B cell (primary cell): ENCODE data around the gene TMUB2. TPM values are rescaled to one million over a fixed set of nuclear protein-coding genes. Genes with fewer than 3 reads are reported as not detected.

Experiments used
- ATAC-seq: fragments of 200-7000 bp; cut with Tn5 transposase; one replicate; pipeline ENCODE4 v1.10.0; 2021; ENCODE audit warnings: low read depth, mild to moderate bottlenecking, moderate number of reproducible peaks, moderate library complexity
- CTCF ChIA-PET: fragments of 350-600 bp; sonication (Branson Sonifier 250); formaldehyde crosslinking; loops from one replicate; lab custom pipeline; 2021; ENCODE audit warnings: antibody characterized with exemption, inconsistent platforms; lab: Charles Lee
- POLR2A ChIA-PET: fragments of 350-600 bp; sonication (Branson Sonifier 250); formaldehyde crosslinking; loops from one replicate; lab custom pipeline; 2021; ENCODE audit warnings: antibody characterized with exemption; lab: Charles Lee
- DNase-seq: peaks from one replicate; pipeline ENCODE4 v3.0.0; 2013
- H2AFZ ChIP-seq: 2 replicates; pipeline ENCODE4 v1.6.1; 2012; ENCODE audit warnings: mild to moderate bottlenecking, low read depth, low read length; ENCODE audit not compliant: insufficient read depth, poor library complexity, severe bottlenecking
- H3K27ac ChIP-seq, 2 donors: 1 replicate in 1 of 2; 2 replicates in 1 of 2; pipeline ENCODE4 v1.5.1; 2012 to 2013; ENCODE audit warnings: low read length in 2 of 2, mild to moderate bottlenecking in 2 of 2, moderate library complexity in 1 of 2
- H3K27me3 ChIP-seq, 4 experiments: fragments of 200-600 bp in 1 of 4; sonication (generic) in 1 of 4; replicated peaks in 1 of 4; 1 replicate in 2 of 4; 2 replicates in 2 of 4; pipeline versions ENCODE4 v1.6.1 to v1.7.0; 2013 to 2016; ENCODE audit warnings: low read length in 3 of 4, mild to moderate bottlenecking in 2 of 4, mixed read lengths in 1 of 4, moderate library complexity in 1 of 4; ENCODE audit not compliant: insufficient read depth in 4 of 4, control insufficient read depth in 3 of 4; ENCODE audit errors: control extremely low read depth in 1 of 4
- H3K36me3 ChIP-seq, 2 experiments: replicated peaks in 1 of 2; 1 replicate in 1 of 2; 2 replicates in 1 of 2; pipeline versions ENCODE4 v1.6.1 to v1.7.1; 2013; ENCODE audit warnings: low read length in 1 of 2; ENCODE audit not compliant: insufficient read depth in 2 of 2, control insufficient read depth in 1 of 2; ENCODE audit errors: control extremely low read depth in 1 of 2, extremely low read depth in 1 of 2
- H3K4me1 ChIP-seq, 2 donors: fragments of 200-600 bp in 1 of 2; sonication (generic) in 1 of 2; 1 replicate in 1 of 2; 2 replicates in 1 of 2; pipeline versions ENCODE4 v1.5.1 to v1.6.1; 2013 to 2017; ENCODE audit warnings: low read length in 2 of 2; ENCODE audit not compliant: control insufficient read depth in 2 of 2, insufficient read depth in 2 of 2
- H3K4me2 ChIP-seq: replicated peaks from 2 replicates; pipeline ENCODE3; 2012; ENCODE audit warnings: mild to moderate bottlenecking, low read depth, low read length; ENCODE audit not compliant: poor library complexity, severe bottlenecking
- H3K4me3 ChIP-seq, 5 experiments: fragments of 200-600 bp in 1 of 5; sonication (generic) in 1 of 5; 1 replicate in 3 of 5; 2 replicates in 2 of 5; pipeline versions ENCODE4 v1.5.1 to v1.7.0; 2011 to 2016; ENCODE audit warnings: low read length in 4 of 5, mild to moderate bottlenecking in 4 of 5, low read depth in 2 of 5, control low read depth in 1 of 5, moderate library complexity in 1 of 5; ENCODE audit not compliant: insufficient read depth in 1 of 5; ENCODE audit errors: control extremely low read depth in 1 of 5, extremely low read depth in 1 of 5
- H3K79me2 ChIP-seq: fragments of 200-600 bp; sonication (generic); one replicate; pipeline ENCODE4 v1.6.0; 2016; ENCODE audit warnings: low read length; ENCODE audit not compliant: control insufficient read depth, insufficient read depth
- H3K9ac ChIP-seq: fragments of 200-600 bp; sonication (generic); 2 replicates; pipeline ENCODE4 v1.6.1; 2017; ENCODE audit warnings: mild to moderate bottlenecking, low read length, moderate library complexity
- H3K9me3 ChIP-seq, 3 donors: one replicate each; pipeline versions ENCODE4 v1.6.1 to v1.7.1; 2013; ENCODE audit warnings: low read length in 2 of 3; ENCODE audit not compliant: control insufficient read depth in 2 of 3, insufficient read depth in 1 of 3; ENCODE audit errors: control extremely low read depth in 1 of 3
- H4K20me1 ChIP-seq: 2 replicates; pipeline ENCODE4 v1.6.0; 2012; ENCODE audit warnings: mild to moderate bottlenecking, low read length; ENCODE audit not compliant: insufficient read depth, control insufficient read depth, poor library complexity, severe bottlenecking
- H3K27ac Mint-ChIP-seq: one replicate; pipeline ENCODE4 v1.8.0; 2021; ENCODE audit warnings: mixed read lengths
- H3K27me3 Mint-ChIP-seq: one replicate; pipeline ENCODE4 v1.8.0; 2021; ENCODE audit warnings: mixed read lengths
- H3K4me1 Mint-ChIP-seq: one replicate; pipeline ENCODE4 v1.8.0; 2021; ENCODE audit warnings: mixed read lengths
- H3K4me3 Mint-ChIP-seq: one replicate; pipeline ENCODE4 v1.8.0; 2021; ENCODE audit warnings: mixed read lengths
- H3K9me3 Mint-ChIP-seq: one replicate; pipeline ENCODE4 v1.8.0; 2022; ENCODE audit warnings: mixed read lengths; ENCODE audit not compliant: insufficient read depth
- EZH2 ChIP-seq: IDR thresholded peaks from 2 replicates; pipeline ENCODE4 v1.6.1; 2012; ENCODE audit warnings: borderline replicate concordance, low read depth, mild to moderate bottlenecking, moderate library complexity, low read length; ENCODE audit not compliant: insufficient read depth, poor library complexity, severe bottlenecking
- WGBS: methylation state at CpG from one replicate; pipeline ENCODE4 v1.1.5; 2013; ENCODE audit warnings: missing lambda C conversion rate; ENCODE audit not compliant: insufficient coverage; 5-methylcytosine and 5-hydroxymethylcytosine counted together
- intact Hi-C: fragments of 100-400 bp; cut with micrococcal nuclease; formaldehyde crosslinking; loops from one replicate; pipeline ENCODE4 v1.10.0; 2022
- polyA plus RNA-seq: library from polyadenylated mRNA; depleted of rRNA; stranded (reverse); fragments of >200 nt; gene quantifications from 2 replicates; pipeline ENCODE4 v1.2.3, GENCODE V29; 2012
- total RNA-seq, 2 donors: library from RNA; stranded (reverse); fragments of 120-200 nt in 1 of 2; gene quantifications; 1 replicate in 1 of 2; 2 replicates in 1 of 2; pipeline versions ENCODE4 v1.2.3 to v1.2.4, GENCODE V29; 2013 to 2022
- TF ChIP-seq, protein P1 (sequence below): fragments of 200-600 bp; IDR thresholded peaks from one replicate; pipeline ENCODE4 v1.8.0; 2022; ENCODE audit warnings: antibody characterized with exemption, mild to moderate bottlenecking

Gene TMUB2
- total and polyA plus RNA-seq, 2 donors (not counting 1 experiment from before 2014, with no cell fraction given) = 52.3 to 114 TPM

DNA sequence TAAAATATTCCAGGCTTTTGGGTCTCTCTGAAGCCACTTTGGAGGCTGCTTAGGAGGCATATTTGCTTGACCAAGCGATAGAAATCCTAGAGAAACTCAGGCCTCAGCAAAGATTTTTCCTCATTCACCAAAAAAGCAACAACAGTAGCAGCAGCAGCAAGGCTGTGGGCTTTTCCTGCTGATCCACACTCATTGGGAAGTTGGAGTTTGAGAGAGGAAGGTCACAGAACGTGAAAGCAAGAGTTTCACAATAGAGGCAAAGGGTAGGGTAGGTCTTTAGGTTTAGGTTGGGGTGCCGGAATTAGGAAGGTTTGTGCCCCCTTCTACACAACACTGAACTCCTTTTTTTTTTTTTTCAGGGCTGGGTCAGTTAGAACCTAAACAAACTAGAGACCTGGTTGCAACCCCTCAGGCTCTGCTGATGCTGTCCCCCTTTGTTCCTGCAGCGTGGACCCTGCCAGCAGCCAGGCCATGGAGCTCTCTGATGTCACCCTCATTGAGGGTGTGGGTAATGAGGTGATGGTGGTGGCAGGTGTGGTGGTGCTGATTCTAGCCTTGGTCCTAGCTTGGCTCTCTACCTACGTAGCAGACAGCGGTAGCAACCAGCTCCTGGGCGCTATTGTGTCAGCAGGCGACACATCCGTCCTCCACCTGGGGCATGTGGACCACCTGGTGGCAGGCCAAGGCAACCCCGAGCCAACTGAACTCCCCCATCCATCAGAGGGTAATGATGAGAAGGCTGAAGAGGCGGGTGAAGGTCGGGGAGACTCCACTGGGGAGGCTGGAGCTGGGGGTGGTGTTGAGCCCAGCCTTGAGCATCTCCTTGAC, 2.0 kb downstream of the TMUB2 start:
- H3K27ac Mint-ChIP-seq = peak overlapping the region; percentile 100
- H2AFZ ChIP-seq = no peak overlapping the region
- H3K27me3 ChIP-seq = no peaks in the 10 kb centered on the region
- H3K36me3 ChIP-seq = peaks cover 0 to 33% of the 10 kb centered on the region in 2 experiments
- peaks cover 22 to 26% of the 10 kb centered on the region in 2 donors for H3K4me1 ChIP-seq
- TF ChIP-seq, protein P1, sequence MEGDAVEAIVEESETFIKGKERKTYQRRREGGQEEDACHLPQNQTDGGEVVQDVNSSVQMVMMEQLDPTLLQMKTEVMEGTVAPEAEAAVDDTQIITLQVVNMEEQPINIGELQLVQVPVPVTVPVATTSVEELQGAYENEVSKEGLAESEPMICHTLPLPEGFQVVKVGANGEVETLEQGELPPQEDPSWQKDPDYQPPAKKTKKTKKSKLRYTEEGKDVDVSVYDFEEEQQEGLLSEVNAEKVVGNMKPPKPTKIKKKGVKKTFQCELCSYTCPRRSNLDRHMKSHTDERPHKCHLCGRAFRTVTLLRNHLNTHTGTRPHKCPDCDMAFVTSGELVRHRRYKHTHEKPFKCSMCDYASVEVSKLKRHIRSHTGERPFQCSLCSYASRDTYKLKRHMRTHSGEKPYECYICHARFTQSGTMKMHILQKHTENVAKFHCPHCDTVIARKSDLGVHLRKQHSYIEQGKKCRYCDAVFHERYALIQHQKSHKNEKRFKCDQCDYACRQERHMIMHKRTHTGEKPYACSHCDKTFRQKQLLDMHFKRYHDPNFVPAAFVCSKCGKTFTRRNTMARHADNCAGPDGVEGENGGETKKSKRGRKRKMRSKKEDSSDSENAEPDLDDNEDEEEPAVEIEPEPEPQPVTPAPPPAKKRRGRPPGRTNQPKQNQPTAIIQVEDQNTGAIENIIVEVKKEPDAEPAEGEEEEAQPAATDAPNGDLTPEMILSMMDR = no peak
- no peak for TF ChIP-seq EZH2
- peaks cover 34% of the 10 kb centered on the region for H3K4me1 Mint-ChIP-seq
- no peak overlapping the region for H3K9ac ChIP-seq
- H4K20me1 ChIP-seq = peaks cover 39% of the 10 kb centered on the region
- POLR2A ChIA-PET = interaction anchor here (0.9 kb wide), 1 partner anchor 11 kb away, joined by 12 read pairs; the partner anchor contains the start of gene ATXN7L3
- H3K9me3 Mint-ChIP-seq = no peaks in the 10 kb centered on the region
- DNase-seq (no peak), ATAC-seq (no peak)
- H3K27ac ChIP-seq = peak overlapping the region in 1 of 2 donors; percentile 97
- peaks cover 52% of the 10 kb centered on the region for H3K79me2 ChIP-seq
- peak overlapping the region; percentile 98 for H3K4me3 Mint-ChIP-seq
- CTCF ChIA-PET = interaction anchor here (1.0 to 1.4 kb wide), 4 partner anchors 9 to 47 kb away, joined by 4 to 5 read pairs (median 4); partner anchors contain the start of gene HROB
- H3K4me3 ChIP-seq = no peak overlapping the region
- H3K27me3 Mint-ChIP-seq = no peaks in the 10 kb centered on the region
- H3K9me3 ChIP-seq = no peaks in the 10 kb centered on the region
- WGBS = 93% methylated on average over 3 of the region's 12 CpGs
- peak overlapping the region; percentile 88 for H3K4me2 ChIP-seq
- intact Hi-C loops = no loop called here

DNA sequence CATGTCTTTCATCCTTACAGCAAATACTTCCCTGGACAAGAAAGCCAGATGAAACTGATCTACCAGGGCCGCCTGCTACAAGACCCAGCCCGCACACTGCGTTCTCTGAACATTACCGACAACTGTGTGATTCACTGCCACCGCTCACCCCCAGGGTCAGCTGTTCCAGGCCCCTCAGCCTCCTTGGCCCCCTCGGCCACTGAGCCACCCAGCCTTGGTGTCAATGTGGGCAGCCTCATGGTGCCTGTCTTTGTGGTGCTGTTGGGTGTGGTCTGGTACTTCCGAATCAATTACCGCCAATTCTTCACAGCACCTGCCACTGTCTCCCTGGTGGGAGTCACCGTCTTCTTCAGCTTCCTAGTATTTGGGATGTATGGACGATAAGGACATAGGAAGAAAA, 3.7 kb downstream of the TMUB2 start:
- peaks cover 5 to 49% of the 10 kb centered on the region in 2 experiments for H3K36me3 ChIP-seq
- CTCF ChIA-PET = interaction anchor here (1.4 kb wide), 1 partner anchor 12 kb away, joined by 4 read pairs; no protein-coding TSS in a partner anchor
- peaks cover 24% of the 10 kb centered on the region for H4K20me1 ChIP-seq

More for the DNA sequence above, 3.7 kb downstream of the TMUB2 start:
- POLR2A ChIA-PET = interaction anchor here (1.0 kb wide), 1 partner anchor 29 kb away, joined by 4 read pairs; the partner anchor contains the start of gene UBTF
- ATAC-seq (no peak), DNase-seq (no peak)
- H3K27ac ChIP-seq = no peak overlapping the region
- Mint-ChIP-seq H3K27ac (peak overlapping the region; percentile 12), H3K9me3 (no peaks in the 10 kb centered on the region), H3K4me3 (peak overlapping the region; percentile 4), H3K4me1 (peaks cover 27% of the 10 kb centered on the region), H3K27me3 (no peaks in the 10 kb centered on the region)
- H2AFZ ChIP-seq = no peak overlapping the region
- no peak overlapping the region for H3K4me3 ChIP-seq
- peaks cover 46% of the 10 kb centered on the region for H3K79me2 ChIP-seq
- intact Hi-C loops = no loop called here
- H3K4me1 ChIP-seq = peaks cover 16 to 20% of the 10 kb centered on the region in 2 donors
- H3K27me3 ChIP-seq = no peaks in the 10 kb centered on the region
- 97% methylated on average over 5 of the region's 10 CpGs for WGBS
- TF ChIP-seq EZH2 = no peak
- TF ChIP-seq, protein P1 = no peak
- no peak overlapping the region for H3K9ac ChIP-seq
- H3K4me2 ChIP-seq = no peak overlapping the region
- H3K9me3 ChIP-seq = no peaks in the 10 kb centered on the region
